GM21367 (cell line): ENCODE results near the gene SVOPL.
"Not testable (repeated sequence)": the region's sequence is repeated elsewhere in the genome, so short reads cannot be mapped to it uniquely, and the experiment has no call there.

Source experiments
- ATAC-seq: cut with Tn5 transposase; IDR thresholded peaks from one replicate; pipeline ENCODE4 v1.9.1; 2021; ENCODE audit not compliant: unreplicated experiment

Gene SVOPL

DNA sequence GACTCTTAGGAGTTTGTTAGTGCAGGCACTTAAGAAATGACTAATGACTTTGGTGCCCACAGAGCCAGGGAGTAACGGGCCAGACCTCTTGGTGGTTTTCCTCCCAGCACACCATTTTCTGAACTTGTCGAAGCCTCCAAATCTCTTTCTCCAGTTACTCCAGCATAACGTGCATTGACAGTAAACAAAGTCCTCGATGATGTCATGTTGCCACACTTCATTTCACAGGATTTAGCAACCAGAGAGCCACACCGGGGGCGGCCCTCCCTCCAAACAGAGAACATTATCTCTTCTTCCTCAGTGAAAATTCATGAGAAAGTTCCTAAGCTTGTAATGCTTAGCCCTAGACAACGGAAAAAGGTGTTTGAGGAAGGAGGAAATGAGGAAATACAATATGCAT lies 4.0 kb upstream of the SVOPL start:
- ATAC-seq: no peak

DNA sequence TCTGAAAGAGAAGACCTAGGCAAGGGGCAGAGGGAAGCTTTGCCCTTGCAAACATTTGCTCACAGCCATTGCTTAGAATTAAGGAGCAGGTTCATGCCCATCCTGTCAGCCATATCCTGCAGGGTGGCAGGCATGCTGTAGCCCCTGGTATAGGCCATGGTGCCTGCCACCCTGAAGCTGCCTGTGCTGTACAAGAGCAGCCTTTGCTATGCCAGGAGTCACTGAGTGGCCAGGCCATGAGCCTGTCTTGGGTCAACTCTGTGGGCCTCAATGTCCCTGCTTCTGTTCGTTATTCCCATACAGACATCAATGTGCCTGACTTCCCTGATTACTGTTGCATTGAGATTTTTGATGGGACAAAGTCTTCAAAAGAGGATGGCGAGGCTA lies 368 bp upstream of the SVOPL start:
- ATAC-seq: no peak

DNA sequence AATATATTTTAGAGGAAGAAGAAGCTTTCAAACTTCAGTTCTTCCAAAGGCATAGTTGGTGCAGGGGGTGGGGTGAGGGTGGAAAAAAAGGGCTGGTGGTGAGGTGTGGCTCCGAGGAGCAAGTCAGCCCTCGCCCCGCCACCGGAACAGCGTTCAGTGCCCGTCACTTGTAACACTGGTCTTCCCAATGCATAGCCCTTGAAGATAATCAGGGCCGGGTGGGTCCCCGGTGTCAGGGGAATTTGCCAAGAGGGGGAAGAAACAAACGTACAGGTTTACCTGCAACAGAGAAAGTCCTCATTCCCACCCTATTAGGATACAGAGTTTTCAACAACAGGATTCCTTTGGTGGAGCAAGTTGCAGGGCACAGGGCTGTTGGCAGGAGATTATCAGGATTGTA lies 1.5 kb downstream of the SVOPL start:
- ATAC-seq: no peak

DNA sequence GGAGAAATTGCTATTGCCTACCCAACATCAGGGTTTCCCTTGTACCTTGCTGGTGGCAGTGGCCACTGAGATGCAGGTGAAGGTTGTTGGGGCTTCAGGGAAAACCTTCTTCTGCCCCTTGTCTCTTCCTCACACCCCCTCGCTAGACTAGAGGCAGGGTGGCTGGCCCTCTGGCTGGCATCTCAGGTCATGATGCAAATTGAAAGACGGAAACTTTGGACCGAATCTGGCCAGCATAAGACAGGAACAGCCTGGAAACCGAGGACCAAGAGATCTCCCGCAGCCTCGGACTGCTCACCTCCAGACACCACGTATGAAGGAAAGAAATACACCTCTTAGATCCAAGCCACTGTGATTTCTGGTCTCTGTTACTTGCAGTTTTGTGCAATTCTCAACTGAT lies 2.9 kb downstream of the SVOPL start:
- no peak for ATAC-seq

DNA sequence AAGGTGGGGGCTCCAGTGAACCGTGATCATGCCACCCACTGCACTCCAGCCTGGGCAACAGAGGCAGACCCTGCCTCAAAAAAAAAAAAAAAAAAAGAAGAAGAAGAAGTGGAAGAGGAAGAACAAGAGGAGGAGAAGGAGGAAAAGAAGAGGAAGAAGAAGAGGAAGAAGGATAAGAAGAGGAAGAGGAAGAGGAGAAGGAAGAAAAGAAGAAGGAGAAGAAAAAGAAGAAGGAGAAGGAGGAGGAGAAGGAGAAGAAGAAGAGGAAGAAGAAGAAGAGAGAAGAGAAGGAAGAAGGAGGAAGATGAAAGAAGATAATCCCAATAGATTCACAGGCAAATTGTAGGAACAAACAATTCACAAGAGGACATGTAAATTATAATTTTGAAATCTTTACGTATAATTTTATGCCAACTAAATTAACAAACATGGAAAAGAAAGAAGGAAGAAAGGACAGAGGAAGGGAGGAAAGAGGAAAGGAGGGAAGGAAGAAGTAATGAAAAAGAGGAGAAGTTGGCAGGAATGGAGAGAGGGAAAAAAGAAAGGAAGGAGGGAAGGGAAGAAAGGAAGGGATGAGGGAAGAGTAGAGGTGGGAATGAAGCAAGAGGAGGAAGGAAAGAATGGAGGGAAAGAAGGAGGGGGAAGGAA lies 3.5 kb downstream of the SVOPL start:
- ATAC-seq: no peak

DNA sequence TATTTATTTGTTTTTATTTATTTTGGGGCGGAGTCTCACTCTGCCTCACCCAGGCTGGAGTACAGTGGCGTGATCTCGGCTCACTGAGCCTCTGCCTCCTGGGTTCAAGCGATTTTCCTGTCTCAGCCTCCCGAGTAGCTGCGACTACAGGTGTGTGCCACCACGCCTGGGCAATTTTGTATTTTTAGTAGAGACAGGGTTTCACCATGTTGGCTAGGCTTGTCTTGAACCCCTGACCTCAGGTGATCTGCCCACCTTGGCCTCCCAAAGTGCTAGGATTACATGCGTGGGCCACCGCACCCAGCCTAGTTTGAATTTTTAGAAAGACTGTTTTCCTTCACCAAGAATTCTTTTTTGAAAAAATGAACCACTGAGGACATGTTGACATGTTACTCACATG lies 5.4 kb downstream of the SVOPL start:
- not testable (repeated sequence) for ATAC-seq

DNA sequence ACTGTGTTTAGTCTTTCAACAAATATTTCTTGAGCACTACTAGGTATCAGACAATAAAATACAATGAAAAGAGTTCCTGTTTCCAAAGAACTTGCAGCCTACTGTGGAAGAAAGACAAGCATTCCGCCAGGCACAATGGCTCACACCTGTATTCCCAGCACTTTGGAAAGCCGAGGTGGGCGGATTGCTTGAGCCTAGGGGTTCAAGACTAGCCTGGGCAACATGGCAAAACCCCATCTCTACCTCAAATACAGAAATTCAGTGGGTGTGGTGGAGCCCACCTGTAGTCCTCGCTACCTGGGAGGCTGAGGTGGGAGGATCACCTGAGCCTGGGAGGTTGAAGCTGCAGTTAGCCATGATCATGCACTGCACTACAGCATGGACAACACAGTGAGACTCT lies 6.1 kb downstream of the SVOPL start:
- ATAC-seq: no peak

DNA sequence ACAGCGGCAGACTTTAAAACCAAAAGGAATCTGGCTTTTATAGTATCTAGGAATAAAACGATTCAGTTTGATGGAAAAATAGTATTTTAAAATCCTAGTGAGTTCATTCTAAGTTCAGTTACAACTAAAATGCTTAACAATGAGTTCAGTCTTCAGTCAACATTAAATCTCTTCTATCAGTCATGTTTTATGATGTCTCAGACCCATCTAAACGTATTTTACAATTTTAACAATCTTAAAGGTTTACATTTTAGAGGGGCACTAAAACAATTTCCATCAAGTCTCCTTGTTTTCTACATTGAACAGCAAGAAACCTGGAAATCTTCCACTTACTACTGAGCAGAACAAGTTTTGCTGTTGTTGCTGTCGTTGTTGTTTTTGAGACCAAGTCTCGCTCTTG lies 10.0 kb downstream of the SVOPL start:
- no peak for ATAC-seq

DNA sequence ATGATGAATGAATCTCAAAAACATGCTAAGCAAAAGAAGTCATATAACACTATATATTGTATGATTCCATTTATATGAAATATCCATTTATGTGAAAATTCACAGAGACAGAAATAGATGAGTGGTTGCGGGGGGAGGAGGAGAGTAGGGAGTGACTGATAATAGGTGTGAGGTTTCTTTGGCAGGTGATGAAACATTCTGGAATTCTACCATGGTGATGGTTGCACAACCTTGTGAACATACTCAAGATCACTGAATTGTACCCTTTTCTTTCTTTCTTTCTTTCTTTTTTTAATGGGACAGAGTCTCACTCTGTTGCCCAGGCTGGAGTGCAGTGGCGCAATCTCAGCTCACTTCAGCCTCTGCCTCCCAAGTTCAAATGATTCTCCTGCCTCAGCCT lies 10.7 kb downstream of the SVOPL start:
- no peak for ATAC-seq

DNA sequence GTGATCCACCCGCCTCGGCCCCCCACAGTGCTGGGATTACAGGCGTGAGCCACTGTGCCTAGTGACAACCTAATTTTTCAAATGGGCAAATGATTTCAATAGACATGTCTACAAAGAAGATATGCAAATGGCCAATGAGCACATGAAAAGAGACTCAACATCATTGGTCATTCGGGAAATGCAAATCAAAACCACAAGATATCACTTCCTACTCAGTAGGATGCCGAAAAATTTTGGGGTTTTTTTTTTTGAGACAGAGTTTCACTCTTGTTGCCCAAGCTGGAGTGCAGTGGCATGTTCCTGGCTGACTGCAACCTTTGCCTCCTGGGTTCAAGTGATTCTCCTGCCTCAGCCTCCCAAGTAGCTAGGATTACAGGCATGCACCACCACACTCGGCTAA lies 13.1 kb downstream of the SVOPL start:
- not testable (repeated sequence) for ATAC-seq

DNA sequence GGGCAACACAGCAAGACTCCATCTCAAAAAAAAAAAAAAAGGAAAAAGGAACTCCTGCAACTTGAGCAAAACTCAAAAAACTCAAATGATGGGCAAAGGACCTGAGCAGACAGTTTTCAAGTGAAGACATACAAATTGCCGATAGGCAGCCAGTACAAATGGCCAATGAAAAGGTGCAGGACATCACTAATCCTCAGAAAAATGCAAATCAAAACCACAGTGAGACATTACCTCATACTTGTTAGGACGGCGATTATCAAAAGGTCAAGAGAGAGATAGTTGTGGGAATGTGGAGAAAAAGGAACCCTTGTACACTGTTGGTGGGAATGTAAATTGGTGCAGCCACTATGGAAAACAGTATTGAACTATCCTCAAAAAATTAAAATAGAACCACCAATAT lies 16.8 kb downstream of the SVOPL start:
- ATAC-seq: no peak

DNA sequence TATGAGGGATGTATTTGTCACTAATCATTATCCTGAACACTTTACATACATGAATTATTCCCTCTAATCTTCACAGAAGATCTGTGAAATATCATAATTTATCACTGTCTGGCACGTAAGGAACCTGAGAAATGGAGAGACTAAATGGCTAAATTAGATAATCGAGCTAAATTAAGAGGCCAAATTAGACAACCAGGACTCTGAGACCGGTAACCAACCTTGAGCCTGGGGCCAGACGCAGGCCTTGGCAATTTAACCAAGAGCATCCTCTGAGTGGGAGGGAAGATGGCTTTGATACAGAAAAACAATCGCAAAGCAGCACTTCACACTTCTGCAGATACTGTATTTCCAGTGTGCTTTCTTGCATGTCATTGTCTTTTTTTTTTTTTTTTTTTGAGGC lies 21.4 kb downstream of the SVOPL start:
- no peak for ATAC-seq

DNA sequence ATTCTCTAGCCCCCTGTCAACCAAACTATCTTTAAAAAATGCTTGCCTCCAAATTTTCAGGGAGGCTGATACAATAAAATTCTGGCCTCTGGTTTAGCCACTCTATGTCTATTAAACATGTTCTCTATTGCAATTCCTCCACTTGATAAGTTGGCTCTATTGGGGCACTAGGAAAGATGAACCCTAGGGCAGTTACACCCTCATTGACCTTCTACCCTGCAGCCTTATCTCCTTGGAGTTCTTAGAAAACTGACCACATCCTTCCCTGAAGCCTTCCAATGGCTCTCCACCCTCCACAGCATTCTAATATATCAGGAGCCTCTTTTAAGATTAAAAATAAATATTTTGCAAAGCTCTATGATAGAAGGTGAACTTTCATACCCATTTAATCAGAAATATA lies 30.6 kb downstream of the SVOPL start:
- ATAC-seq: no peak

DNA sequence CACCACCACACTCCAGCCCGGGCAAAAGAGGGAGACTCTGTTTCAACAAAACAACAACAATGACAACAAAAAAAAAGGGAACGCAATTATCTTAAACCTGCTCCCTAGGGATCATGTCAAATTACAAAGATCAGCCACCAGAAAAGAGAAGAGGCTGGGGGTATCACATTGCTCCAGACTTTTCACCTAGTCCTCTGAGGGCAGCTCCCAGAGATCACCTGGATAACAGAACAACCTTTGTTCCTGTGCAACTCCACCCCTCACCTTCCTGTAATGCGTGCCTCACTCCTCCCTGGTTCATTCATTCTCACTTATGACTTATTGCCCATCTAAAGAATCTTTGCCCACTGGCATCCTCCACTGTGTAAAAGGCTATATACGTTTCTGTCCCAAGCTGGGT lies 31.8 kb downstream of the SVOPL start:
- no peak for ATAC-seq

DNA sequence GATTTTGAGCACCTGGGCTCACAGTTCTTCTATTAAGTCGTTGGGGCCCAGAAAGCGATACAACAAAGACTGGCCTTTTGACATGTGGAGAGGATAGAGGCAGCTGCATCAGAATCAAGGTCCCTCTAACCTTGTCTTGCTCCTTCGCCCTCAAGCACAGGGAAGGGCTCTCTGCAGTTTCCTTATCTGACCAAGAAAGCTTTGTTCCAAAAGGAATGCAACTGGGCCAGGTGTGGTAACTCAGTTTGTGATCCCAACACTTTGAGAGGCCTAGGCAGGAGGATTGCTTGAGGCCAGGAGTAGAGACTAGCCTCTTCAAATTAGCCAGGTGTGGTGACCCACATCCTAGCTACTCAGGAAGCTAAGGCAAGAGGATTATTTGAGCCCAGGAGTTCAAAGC lies 32.2 kb downstream of the SVOPL start:
- no peak for ATAC-seq

DNA sequence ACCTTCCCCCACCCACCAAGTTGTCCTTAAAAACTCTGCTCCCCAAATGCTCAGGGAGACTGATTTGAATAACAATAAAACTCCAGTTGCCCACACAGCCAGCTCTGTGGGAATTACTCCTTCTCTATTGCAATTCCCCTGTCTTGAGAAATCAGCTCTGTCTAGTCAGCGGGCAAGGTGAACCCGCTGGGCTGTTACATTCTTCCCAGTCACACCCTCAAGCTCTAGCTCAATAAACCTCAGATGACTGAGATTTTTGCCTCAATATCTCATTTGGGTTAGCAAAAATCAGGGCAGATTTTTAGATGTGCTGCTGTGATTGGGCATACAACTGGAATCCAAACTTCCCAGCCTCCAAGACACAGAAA lies 32.9 kb downstream of the SVOPL start:
- ATAC-seq: no peak

DNA sequence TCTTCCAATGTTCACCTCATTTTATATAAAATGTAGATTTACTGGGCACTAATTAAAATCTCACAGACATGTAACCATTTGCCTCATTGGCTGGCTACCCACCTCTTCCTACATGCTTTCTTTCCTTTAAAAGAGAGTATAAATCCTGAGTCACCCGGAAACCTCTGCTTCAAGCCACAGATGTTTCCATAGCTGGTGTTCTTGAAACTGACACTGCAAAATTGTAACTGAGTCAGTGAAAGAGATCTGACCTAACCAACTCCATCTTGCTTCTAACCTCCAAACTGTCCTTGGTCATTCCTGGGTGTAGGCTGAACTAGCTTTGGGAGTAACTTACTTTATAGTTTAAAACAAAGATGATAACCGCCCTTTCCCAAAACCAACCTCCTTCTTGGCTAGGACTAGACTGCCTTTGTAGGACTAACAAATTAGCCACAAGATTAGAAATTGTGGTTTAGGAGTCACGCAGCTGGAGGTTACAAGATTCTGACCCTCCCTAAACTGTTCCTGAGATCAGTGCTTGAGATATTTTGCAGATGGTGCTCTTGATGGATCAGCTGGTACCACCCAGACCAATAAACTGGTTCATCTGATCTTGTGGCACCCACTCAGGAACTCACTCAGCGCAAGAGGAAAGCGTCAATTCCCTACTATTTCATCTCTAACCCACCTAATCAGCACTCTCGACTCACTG lies 33.5 kb downstream of the SVOPL start:
- ATAC-seq: no peak

DNA sequence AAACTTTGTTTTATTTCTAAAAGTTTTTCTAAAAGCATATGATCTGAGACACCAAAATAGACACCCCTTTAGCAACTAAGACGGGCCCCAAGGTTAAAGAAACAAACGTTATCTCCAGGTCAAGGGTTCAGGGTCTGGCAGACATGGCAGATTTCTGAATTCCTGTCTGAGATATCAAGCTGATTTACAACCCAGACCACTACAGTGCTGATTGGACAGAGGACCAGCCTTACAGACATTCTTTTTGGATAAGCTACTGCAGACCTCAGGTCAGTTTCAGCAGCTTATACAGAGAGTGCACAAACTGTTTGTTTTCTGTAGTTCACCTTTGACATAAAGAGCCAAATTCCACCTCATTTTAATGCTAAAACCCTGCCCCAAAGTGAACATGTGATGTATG lies 34.8 kb downstream of the SVOPL start:
- ATAC-seq: no peak

DNA sequence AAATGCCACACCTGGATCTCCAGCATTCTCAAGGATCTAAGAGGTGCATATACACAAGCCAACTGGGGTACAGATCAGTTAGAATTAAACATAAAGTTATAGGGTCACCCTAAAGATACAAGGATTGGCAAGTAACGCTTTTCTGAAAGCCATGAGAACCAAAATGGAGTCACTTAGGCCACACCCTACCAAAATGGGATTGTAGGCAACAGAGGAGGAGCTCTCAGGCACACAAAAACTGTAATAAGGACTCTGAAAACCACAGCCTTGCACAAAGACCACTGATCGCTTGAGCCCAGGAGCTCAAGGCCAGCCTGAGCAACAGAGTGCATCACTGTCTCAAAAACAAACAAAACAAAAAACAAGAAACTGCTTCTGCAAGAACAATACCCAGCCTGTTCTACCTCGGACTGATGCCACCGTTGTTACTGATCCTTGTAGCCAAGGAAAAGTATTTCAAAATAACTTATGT lies 35.5 kb downstream of the SVOPL start:
- no peak for ATAC-seq

DNA sequence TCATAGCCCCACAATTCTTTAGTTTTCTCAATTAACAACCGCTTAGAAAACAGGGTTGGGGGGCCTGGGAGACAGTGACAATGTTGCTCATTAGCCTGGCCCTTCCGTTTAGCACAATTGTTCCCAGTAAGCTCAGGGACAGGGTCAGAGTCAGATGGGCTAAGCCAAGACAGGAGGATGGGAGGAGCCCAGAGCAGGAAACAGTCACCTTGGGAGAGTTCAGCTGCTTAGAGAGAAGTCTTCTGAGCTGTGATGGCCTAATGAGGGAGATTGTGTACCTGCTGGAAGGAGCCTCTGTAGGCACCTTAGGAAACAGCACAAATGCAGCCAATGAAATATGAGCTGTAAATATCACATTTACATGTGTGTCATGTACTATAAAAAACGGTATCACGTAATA lies 35.9 kb downstream of the SVOPL start:
- ATAC-seq: no peak

DNA sequence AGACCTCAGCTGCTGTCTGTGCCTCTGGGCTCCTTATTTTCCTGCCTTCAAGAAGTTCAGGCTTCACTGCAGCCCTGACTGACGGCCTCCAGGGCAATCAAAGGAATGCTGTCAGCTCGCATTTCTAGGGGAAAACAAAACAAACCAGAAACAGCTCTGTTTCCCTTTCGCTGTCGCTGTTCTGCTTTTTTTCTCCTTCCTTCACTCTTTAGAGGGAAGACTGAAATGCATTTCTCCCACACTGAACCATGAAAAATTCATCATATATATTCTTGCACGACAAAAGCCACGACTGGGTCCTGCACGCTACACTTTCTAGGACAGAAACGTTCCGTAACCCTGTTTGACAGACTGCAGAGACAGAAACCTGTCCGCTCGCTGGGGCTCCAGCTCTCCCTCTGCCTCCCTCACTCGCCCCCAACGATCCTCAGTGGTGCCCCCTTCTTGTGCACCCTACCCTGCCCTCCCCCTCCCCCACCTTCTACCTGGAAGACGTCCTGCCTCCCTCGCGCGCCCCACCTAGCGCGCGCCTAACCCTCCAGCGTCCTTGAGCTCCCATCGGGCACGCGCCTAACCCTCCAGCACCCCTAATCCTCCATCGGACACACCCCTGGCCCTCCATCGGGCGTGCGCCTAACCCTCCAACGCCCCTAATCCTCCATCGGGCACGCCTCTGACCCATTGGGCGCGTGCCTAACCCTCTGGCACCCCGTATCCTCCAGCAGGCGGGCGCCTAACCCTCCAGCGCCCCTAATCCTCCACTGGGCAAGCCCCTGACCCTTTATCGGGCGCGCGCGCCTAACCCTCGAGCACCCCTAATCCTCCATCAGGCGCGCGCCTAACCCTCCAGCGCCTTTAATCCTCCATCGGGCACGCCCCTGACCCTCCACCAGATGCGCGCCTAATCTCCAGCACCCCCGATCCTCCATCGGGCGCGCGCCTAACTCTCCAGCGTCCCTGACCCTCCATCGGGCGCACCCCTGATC lies 37.1 kb downstream of the SVOPL start:
- no peak for ATAC-seq

DNA sequence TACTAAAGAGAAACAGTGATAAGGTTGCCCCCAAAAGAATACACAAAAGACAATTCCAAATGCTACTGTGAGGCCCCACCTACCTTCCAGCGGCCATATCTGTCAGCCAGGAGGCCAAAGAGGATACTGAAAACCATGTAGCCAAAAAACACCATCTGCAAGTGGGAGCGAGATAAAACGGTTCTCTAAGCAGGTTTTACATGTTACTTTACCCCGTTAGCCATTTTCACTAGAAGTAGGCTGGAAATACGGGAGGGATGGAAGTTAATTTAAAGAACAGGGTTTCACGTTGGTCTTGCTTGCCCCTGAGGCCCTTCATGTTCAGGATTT lies 38.2 kb downstream of the SVOPL start:
- ATAC-seq: no peak
